RWPE1 (cell line): Measurements from ENCODE around the gene HOXB9.

Source experiments
- CTCF ChIA-PET: fragments of 350-600 bp; sonication (Branson Sonifier 250); formaldehyde crosslinking; extraction: SDS; loops from one replicate; lab custom pipeline; 2021; lab: Yijun Ruan, JAX
- POLR2A ChIA-PET: fragments of 400-600 bp; formaldehyde crosslinking; extraction: SDS; loops from one replicate; lab custom pipeline; 2020; ENCODE audit warnings: antibody characterized with exemption; ENCODE audit not compliant: low non-redundant PET; lab: Yijun Ruan, JAX
- DNase-seq: peaks from one replicate; pipeline ENCODE4 v3.0.0; 2012; ENCODE audit warnings: low spot score
- H3K27ac ChIP-seq: fragments of 450-650 bp; 2 replicates; pipeline ENCODE4 v1.5.1; 2017
- CTCF ChIP-seq: fragments of 450-650 bp; conservative IDR thresholded peaks from 2 replicates; pipeline ENCODE4 v1.5.1; 2017; ENCODE audit warnings: low read depth, mild to moderate bottlenecking

Gene HOXB9

GRCh38 chr17:48632579-48633265, 6.6 kb upstream of the HOXB9 start:
- POLR2A ChIA-PET, result no interaction called here
- no peak for TF ChIP-seq CTCF
- H3K27ac ChIP-seq, result no peak overlapping the region
- CTCF ChIA-PET, result interaction anchor here (0.7 kb wide), 1 partner anchor 127 kb away, joined by 3 read pairs; no protein-coding TSS in a partner anchor
- DNase-seq, result no peak

- no peak overlapping the region for H3K27ac ChIP-seq
- ChIA-PET CTCF (interaction anchor here (0.7 kb wide), 1 partner anchor 81 kb away, joined by 5 read pairs; no protein-coding TSS in a partner anchor), POLR2A (no interaction called here)
- no peak for DNase-seq
- no peak for TF ChIP-seq CTCF
Measured at GRCh38 chr17:48631693-48632578, 5.8 kb upstream of the HOXB9 start.

GRCh38 chr17:48630925-48631692, 5.0 kb upstream of the HOXB9 start:
- CTCF ChIA-PET, result interaction anchor here (0.7 kb wide), 1 partner anchor 81 kb away, joined by 5 read pairs; no protein-coding TSS in a partner anchor
- no peak overlapping the region for H3K27ac ChIP-seq
- no peak for DNase-seq
- TF ChIP-seq CTCF, result no peak
- POLR2A ChIA-PET, result no interaction called here

GRCh38 chr17:48630009-48630924, 4.1 kb upstream of the HOXB9 start:
- ChIA-PET POLR2A (no interaction called here), CTCF (no interaction called here)
- no peak for TF ChIP-seq CTCF
- no peak for DNase-seq
- no peak overlapping the region for H3K27ac ChIP-seq

GRCh38 chr17:48629411-48629759, 3.2 kb upstream of the HOXB9 start:
- CTCF ChIA-PET, result no interaction called here
- no peak for TF ChIP-seq CTCF
- POLR2A ChIA-PET, result no interaction called here

More at GRCh38 chr17:48629411-48629759, 3.2 kb upstream of the HOXB9 start:
- no peak for DNase-seq
- no peak overlapping the region for H3K27ac ChIP-seq
